SIG-M5 treated with dmso at 0.1 percent for 504 hours (cell line): ENCODE results near the gene CLCN2.

Experiments
- DNase-seq: peaks from one replicate; lab custom pipeline; 2025; ENCODE audit not compliant: unreplicated experiment; lab: John Stamatoyannopoulos, UW

CLCN2 gene

DNA sequence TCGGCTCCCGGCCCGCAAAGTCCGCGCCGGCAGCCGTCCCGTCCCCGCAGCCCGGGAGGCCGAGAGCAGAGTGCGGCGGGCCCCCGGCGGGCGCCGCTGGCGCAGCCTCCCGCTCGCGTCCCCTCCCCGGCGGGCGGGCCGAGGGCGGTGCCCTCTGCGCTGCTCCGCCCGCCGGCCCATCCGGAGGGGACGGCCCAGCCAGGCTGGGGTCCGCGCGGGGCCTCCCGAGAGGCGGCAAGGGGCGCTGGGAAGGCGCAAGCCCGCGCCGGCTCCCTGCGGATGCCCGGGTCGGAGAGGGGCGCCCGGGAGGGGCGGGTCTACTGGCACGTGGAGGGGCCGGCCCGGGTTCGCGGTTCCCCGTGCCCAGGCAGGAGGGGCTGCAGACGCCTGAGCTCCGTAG, at the start of gene CLCN2, which contains the start of gene POLR2H:
Gene CLCN2 (minus strand): TSS at position 74 of the 400 bp plus-strand sequence. CDS start 126 bp downstream, outside the sequence.
Gene POLR2H (plus strand): TSS at position 179 of the 400 bp plus-strand sequence. CDS start 1,783 bp downstream, outside the sequence.
- peak; percentile 47 for DNase-seq

- DNase-seq: no peak
Measured at GRCh38 chr3:184409946-184410500, 48.6 kb upstream of the CLCN2 start.

- DNase-seq: no peak
Measured at GRCh38 chr3:184409331-184409926, 48.0 kb upstream of the CLCN2 start.

DNA sequence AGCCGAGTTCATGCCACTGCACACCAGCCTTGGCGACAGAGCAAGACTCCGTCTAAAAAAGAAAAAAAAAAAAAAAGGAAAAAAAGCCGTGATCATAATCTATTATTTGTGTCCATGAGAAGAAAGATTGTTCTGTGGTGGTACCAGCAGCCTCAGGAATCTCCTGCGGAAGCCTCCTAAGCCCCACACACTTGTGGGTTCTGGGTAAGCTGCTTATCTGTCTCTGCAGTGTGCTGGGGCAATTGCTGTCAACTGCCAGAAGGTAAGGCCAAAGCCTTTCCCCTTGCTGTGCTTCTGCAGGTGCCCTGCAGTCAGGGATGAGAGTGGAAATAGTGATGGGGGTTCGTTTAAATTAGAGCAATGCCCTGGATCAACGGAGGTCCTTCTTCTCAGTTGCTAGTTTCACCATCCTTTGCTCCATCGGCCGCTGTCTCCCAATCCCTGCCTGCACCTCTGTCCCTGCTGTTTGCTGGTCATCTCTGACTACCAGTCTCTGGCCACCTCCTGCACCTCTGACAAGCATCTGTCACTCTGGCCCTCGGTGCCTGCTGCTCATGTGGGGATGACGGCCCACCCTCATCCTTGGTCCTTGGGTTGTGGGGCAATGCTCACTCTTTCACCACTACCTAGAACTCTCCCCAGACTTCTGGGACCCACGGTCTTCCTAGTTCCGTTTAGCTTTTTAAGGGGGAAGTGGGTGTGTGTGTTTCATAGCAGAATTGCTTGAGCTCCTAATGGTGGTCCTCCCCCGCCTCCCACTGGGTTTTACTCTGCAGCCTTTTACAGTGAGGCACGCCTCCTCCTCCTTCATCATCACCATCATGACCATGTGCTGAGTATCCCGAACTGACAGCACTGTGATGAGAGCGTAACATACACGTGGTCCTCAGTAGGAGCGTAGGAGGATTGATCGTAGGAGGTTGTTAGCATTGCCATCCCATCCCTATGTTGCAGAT, 43.9 kb upstream of the CLCN2 start:
- DNase-seq: no peak

GRCh38 chr3:184399410-184399809, 38.0 kb upstream of the CLCN2 start:
- no peak for DNase-seq

DNA sequence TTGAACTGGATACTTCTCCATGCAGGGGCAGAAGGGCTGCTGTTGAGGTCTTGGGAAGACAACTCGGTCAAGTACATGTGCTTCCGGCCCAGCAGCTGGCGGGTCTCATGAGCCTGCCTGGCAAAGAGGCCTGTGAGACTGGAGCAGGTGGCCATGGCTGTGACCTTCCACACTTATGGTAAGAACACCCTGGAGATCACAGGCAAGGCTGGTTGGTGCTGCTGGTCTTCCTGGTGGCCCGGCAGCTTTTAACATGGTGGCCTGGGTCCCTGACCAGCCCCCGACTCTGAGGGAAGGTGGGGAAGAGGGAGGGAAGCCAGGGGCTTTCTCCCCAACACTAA, 33.9 kb upstream of the CLCN2 start:
- DNase-seq: no peak

GRCh38 chr3:184391266-184391665, 29.9 kb upstream of the CLCN2 start:
- DNase-seq: no peak

- no peak for DNase-seq
Measured at GRCh38 chr3:184389935-184390528, 28.6 kb upstream of the CLCN2 start.

DNA sequence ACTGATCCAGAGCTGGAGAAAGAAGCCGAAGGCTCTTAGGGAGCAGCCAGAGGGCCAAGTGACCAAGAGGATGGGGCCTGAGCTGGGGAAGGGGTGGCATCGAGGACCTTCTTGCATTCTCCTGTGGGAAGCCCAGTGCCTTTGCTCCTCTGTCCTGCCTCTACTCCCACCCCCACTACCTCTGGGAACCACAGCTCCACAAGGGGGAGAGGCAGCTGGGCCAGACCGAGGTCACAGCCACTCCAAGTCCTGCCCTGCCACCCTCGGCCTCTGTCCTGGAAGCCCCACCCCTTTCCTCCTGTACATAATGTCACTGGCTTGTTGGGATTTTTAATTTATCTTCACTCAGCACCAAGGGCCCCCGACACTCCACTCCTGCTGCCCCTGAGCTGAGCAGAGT, 28.0 kb upstream of the CLCN2 start:
- no peak for DNase-seq

DNA sequence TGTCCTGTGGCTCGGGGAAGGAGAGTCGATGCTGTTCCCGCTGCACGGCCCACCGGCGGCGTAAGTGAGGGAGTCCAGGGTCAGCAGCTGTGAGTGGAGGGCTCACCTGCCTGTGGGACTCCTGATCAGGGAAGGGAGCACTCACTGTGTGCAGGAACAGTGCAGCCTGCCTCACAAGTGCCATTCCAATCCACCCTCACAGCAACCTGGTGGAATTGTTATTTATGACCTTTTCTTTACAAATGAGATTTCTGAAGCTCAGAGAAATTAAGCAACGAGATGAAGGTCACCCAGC, 27.5 kb upstream of the CLCN2 start:
- no peak for DNase-seq

GRCh38 chr3:184388164-184388935, 26.9 kb upstream of the CLCN2 start:
- no peak for DNase-seq

DNA sequence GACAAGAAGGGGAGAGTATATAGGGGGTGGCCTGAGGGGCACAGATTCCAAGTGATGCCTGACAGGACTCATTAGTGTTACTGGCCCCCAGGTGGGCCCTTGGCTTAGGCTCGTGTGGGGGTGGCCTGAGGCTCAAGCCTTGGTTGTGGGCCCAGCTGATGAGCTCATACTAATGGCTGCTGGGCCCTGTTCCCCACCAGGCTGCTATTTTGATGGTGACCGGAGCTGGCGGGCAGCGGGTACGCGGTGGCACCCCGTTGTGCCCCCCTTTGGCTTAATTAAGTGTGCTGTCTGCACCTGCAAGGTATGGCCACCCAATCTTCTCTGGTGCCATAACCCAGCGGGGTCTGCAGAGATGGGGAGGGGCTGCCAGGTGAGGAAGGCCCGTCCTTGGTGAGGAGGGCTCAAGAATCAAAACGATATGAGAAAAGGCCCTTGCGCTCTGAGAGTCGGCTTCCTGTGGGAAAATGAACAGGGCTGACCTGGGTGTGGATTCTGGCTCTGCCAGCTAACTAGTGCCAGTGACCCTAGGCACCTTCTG, 25.8 kb upstream of the CLCN2 start:
- DNase-seq: no peak

DNA sequence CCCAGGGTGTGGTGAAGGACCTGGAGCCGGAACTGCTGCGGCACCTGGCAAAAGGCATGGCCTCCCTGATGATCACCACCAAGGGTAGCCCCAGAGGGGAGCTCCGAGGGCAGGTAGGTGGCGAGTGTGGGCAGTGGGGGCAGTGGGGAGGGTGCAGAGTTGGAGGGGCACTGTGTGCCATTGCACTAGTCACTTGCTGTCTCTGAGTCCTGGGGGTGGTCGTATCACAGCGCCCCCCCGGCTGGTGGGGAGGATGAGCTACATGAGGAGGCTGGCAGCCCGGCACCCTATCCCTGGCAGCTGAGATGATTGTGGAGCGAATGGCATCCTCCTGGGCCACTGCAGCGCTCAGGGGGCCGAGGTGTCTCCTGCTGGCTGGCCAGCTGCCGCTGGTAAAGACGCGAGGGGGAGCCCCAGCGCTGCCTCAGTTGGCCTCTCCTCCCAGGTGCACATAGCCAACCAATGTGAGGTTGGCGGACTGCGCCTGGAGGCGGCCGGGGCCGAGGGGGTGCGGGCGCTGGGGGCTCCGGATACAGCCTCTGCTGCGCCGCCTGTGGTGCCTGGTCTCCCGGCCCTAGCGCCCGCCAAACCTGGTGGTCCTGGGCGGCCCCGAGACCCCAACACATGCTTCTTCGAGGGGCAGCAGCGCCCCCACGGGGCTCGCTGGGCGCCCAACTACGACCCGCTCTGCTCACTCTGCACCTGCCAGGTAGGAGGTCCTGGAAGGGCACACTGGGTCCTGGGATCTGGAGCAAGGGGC, 24.8 kb upstream of the CLCN2 start:
- no peak for DNase-seq

DNA sequence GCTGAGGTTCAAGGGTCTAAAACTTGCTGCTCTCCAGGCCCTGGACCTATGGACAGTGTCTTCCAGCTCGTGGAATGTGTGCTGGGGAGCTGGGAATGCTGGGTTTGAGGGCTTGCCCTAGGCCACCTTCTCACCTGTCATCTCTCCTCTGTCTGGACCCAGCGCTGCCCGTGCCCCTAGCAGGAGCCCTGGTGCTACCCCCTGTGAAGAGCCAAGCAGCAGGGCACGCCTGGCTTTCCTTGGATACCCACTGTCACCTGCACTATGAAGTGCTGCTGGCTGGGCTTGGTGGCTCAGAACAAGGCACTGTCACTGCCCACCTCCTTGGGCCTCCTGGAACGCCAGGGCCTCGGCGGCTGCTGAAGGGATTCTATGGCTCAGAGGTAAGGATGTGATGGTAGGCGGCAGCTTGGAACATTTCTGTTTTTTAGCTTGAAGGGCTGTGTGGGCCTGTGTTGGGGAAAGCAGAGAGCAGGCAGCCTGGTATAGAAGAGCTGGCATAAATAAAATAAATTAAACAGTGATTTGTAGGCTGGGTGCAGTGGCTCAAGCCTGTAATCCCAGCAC, 23.5 kb upstream of the CLCN2 start:
- DNase-seq: no peak

DNA sequence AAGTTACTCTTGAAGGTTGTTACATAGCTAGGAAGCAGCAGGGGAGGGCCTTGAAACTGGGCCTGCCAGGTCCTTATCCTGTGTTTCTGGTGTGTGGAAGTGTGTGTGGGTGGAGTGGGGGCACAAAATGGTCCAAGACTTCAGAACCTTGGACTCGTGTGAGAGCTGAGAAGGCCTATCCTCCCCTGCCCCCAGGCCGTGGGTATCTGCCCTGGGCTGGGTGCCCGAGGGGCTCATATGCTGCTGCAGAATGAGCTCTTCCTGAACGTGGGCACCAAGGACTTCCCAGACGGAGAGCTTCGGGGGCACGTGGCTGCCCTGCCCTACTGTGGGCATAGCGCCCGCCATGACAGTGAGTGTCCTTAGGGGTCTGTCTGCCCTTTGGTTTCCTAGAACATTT, 22.9 kb upstream of the CLCN2 start:
- no peak for DNase-seq

DNA sequence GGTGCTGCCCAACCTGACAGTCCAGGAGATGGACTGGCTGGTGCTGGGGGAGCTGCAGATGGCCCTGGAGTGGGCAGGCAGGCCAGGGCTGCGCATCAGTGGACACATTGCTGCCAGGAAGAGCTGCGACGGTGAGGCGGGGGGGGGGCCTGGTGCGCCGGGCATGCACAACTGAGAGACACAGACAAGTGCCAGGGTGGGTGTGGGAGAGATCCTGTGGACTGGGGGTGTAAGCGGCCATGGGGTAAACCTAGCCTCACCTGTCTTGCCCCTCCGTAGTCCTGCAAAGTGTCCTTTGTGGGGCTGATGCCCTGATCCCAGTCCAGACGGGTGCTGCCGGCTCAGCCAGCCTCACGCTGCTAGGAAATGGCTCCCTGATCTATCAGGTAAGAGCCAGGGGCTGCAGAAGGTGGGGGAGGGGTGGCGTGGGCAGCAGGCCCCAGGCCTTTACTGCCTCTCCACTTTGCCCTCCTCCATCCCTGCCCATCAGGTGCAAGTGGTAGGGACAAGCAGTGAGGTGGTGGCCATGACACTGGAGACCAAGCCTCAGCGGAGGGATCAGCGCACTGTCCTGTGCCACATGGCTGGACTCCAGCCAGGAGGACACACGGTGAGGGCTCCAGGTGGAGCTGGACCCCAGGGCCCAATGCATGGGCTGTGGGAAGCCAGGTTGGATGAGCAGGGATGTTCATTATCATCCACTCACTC, 21.8 kb upstream of the CLCN2 start:
- DNase-seq: no peak

DNA sequence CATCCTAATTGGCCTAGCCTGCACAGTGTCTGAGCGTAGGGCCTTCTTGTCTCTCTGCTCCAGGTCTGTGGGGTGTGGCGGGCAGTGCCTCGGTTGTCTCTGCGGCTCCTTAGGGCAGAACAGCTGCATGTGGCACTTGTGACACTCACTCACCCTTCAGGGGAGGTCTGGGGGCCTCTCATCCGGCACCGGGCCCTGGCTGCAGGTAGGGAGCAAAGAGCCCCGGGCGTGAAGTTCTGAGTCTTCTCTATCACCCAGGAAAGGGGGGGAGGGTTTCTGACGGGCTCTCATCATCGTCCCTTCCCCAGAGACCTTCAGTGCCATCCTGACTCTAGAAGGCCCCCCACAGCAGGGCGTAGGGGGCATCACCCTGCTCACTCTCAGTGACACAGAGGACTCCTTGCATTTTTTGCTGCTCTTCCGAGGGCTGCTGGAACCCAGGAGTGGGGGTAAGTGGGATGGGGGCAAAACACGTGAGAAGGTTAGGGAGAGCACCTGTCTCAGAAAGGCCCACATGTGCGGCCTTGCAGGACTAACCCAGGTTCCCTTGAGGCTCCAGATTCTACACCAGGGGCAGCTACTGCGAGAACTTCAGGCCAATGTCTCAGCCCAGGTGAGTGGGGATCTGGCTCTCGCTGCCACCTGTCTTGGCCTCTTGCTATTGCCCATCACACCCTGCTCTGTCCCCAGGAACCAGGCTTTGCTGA, 21.1 kb upstream of the CLCN2 start:
- no peak for DNase-seq
